SHP77 (cell line): ENCODE measurements around the gene ST8SIA4.

Source experiments
- DNase-seq, 2 experiments: peaks; one replicate each; lab custom pipeline; 2025; lab: John Stamatoyannopoulos, UW

Gene ST8SIA4

DNA sequence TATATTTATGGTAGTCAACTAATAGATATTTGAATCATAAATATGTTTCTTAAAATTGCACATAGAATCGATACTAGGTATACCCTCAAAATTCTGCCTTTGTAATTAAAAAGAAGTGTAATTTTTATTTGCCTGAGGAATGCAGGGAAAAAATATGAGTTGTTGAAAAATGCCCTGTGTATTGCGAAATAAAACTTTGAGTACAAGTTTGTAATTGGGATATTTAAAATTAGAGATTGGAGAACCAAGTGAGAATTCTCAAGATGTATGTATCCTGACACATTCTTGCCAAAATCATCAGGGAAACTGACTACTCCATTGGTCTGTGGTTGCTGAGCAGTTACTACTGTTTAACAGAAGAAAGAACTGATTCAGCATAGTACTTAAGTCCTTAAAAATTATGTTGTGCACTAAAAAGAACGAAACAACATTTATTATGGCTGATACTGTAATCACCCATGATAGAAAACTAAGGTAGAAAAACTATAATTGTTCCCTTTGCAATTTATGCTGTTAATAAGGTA, 36.0 kb downstream of the ST8SIA4 start:
- DNase-seq, result no peak

DNA sequence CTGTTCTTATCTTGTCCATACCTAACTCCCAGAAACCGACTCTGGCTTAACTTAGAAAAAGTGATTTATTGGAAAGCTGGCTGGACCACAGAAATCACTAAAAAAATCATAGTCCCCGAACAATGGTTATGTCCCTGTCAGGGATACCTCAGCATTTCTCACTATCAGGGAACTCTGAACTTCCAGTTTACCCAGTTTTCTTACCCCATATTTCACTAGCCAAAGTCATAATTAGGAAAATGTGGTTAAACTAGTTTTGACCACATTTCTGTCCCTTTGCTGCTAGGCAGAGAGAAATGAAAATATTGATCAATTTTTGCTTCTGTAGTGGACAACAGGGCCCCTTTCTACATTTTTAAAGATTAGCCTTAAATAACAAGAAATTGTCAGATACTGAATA, 38.2 kb downstream of the ST8SIA4 start:
- no peak for DNase-seq

DNA sequence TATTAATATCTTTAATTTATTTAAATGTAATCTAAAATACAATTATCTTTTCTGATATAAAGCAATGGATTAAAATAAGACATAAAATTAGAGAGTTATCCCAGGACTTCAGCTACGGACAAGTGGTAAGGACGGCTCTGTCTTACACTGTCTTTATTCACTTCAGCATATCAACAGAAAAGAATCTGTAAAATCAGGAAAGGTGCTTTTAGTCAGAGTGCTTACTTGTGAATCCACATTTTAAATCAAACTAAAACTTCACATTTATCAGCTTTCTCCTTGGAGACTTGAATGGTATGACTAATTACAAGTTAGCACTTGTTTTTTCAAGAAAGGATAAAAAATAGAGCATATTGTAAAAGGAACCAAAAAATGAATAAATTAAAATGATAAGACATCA, 39.3 kb downstream of the ST8SIA4 start:
- DNase-seq, result no peak

DNA sequence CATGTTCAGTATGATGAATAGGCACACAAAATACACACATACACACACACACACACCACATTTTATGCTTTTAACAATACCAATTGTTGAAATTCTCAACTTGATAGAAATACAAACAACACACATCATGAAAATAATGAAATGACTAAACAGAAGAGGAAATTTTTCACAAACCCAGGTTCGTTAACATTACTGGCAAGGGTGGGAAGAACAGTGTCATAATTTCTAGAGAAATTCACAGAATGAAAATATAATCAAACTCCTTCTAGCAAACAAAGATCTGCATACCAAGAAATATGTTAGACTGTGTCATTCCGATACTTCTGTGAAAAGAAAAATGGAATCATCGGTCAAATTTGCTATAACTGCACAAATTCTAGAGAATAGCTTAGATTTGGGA, 41.9 kb downstream of the ST8SIA4 start:
- no peak for DNase-seq

DNA sequence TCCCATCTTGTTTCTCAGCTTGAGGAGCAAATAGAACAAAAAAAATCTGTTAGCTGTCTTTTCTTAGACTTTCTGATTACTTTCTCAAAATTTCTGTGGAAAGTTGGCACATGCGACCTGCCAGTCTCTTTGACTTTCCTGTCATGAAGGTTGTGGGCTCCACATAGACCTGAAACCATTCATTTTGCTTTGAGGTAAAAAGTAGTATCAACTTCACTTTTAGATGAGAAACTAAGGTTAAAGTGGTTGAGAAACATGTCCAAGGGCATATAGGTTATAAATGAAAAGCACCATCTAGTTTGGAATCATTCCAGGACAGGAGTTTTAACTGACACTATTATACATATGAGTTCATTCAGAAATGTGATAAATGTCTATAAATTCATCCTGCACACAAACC, 42.7 kb downstream of the ST8SIA4 start:
- DNase-seq, result no peak

DNA sequence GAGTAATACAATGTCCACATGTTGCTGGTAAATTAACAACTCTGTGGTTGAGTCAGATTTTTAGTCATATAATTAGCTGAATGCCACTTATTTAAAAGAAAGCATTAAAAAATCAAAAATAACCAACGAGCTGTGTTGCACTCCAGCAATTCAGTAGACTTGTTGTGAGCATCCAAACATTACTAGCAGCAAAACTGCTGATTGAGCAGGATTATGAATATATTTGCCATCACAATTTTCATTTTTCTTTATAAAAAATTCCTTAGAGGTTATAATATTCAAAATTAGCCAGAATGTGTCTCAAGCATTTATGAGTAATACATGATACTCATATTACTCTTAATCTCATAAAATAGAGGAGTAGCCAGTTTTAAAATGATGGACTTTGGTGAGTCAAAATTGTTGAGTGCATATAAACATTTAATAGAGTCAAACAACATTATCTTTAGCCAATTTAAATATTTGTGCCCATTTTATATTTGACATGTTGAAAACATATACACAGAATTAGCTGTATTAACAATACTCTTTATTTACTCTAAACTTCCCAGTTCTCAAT, 44.0 kb downstream of the ST8SIA4 start:
- DNase-seq, result no peak

DNA sequence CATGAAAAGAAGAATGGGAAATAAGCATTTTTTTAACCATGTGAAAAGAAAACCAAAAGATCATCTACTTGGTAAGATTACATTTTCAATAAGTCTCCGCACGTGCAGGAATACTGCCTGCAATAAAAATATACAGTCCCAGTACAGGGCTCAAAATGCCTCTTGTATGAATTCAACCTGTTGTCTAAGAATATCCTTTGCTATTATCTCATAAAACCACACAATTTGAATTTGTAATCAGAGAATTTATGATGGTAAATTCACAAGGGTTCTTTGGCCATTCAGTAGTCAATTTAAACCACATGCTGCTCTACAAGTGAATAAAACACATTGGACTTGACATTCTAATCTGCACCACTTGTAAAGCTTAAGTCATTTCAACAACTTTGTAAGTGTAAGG, 46.6 kb downstream of the ST8SIA4 start:
- DNase-seq, result no peak

DNA sequence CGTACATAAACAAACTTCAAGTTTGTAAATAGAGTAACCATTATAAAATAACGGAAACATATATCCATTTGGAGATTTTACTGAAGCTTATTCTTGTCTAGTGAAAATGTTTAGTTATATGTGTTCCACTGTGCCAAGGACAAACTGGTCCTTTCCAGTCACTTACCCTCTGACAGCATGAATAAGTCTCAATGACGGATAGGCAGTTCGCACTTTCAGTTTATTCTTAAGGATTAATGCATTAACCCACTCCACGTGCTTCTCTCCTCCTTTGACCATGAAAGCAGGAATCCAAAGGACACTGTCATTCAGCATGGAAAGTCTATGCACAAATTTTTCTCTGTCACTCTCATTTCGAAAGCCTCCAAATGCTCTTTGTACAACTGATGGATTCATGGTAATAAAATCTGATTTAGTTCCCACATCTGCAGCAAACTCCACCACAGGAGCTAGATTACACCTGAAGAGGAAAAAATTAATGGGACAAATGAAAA, 47.1 kb downstream of the ST8SIA4 start:
- DNase-seq, result no peak

DNA sequence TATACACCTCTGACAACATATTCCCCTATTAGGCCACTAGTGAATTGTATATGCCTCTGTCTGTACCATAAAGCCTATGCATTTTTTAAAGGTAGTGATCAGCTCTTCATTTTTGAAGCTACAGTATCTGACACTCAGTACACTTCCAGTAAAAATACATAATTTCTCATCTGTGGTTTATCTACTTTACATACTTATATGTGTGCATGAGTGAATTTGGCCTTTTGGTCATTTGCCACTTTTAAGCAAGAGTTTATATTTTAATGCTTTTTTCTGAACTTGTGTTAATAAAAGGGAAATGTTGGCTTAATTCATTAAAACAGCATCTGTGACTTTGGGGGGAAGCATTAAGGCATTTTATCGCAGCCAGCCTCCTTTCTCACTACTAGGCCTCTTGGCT, 47.8 kb downstream of the ST8SIA4 start:
- DNase-seq, result no peak

DNA sequence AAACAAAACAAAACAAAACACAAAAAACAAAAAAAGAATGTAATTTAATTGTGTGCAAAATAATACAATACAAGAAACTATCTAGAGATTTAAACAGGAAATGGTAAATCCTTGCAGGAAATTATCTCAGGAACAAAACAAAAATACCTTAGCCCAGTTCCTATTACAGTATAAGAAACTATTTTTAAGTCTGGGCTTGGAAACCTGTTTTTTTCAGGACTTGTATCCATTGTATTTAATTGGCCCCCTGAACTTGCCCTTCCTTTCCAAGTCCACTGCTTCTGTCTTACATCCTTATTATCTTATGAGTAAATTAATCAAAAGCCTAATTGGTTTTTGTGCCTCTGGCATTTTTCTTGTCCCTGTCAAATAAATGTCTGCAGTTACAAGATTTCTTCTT, 48.5 kb downstream of the ST8SIA4 start:
- DNase-seq, result no peak

DNA sequence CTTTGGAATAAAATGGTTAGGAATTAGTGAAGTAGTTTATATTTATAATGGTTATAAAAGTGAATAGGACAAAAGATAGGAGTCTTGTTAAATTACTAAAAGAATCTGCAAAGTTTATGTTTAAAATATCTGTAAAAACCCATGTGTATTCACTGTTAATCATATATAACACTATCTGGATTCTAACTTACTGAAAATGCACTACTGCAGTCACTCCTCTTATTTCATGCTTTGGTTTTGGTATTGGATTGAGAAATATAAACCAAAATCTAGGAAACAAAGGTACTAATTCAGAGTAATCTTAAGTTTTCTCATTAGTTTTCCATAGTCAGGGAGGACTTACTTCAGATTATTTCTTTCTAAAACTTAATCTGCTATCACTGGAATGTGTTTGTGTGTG, 49.5 kb downstream of the ST8SIA4 start:
- DNase-seq, result no peak

DNA sequence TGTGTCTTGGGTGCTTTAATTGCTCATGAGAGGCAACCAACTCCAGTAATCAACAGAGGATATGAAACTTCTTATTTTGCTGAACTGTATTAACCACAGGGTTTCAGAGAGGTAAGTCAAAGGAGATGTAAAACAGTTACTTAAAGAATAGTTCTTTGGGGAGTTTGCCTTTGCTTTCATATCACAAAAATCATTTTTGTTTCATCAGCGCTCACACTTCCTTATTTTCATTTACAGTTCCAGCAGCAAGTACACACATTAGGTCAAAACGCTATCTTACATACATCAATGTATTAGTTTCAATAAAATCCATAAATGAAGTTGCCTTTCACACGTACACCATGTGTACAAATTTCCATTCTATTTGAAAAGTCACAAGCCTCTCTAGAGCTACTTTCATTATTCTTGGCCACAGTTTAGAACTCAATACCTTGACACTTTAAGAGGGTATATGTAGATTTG, 50.1 kb downstream of the ST8SIA4 start:
- no peak for DNase-seq

DNA sequence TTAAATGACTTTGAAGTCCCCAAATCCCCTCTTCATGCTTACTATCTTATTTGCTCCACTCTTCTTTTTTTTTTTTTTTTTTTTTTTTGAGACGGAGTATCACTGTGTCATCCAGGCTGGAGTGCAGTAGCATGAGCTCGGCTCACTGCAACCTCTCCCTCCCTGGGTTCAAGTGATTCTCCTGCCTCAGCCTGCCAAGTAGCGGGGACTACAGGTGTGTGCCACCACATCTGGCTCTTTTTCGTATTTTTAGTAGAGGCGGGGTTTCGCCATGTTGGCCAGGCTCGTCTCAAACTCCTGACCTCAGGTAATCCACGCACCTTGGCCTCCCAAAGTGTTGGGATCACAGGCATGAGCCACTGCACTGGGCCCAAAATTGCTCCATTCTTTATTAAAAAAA, 51.0 kb downstream of the ST8SIA4 start:
- no peak for DNase-seq

DNA sequence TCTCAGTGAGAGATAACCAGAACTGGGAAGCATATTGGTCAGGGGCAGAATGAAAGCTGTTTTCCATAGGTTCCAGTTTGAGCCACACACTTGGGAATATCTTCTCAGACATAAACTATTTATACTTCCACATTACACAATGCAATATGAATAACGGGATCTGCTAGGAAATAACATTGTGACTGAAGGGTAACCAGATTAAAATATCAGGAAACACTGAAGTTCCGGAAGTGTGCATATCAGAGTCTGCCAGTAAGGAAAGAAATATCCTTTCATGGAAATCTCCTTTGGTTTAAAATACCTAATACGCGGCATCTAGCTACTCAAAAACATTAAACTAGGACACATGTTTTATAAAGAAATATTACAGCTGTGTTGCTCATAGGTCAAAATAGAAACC, 56.3 kb downstream of the ST8SIA4 start:
- no peak for DNase-seq

DNA sequence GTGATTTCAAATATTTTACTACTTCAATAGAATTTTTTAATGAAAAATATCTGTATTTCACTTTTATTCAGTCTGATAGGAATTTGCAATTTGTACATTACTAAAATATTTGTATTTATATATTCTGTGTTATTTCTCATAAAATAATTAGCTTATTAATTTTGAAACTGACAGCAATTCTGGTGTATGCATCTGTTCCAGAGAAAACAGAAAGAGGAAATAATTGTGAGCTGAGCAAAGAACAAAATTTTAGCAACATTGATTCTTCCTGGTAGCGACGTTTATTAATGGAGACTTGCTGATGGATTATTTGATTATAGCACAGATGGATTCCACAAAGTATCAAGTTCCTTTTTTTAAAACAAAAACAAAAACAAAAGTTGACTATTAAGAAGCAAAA, 61.0 kb downstream of the ST8SIA4 start:
- no peak for DNase-seq

DNA sequence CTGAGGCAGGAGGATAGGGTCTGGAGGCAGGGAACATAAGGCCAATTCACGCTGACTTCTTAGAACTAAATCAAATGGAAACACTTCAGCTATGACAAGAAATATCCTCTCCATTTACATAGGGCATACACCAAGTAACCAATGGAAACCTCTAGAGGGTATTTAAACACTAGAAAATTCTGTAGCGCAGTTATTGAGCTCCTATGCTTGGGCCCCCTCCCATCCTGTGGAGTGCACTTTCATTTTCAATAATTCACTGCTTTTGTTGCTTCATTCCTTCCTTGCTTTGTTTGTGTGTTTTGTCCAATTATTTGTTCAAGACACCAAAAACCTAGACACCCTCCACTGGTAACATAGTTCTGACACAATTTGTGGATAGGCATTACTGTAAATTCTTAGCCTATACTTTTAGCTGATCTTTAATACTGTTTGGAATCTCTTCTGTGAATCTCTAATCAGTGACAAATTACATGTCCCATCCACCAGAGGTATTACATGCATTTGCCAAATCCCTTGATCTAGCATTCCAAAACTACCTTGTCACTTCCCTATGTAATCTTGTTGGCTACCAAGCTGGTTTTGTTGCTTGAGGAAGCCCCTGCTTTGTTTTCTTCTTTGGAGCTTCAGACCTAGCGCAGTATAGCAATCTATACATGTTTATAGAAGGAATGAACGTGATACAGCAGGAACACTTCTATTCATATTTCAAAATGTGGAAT, 61.6 kb downstream of the ST8SIA4 start:
- no peak for DNase-seq

DNA sequence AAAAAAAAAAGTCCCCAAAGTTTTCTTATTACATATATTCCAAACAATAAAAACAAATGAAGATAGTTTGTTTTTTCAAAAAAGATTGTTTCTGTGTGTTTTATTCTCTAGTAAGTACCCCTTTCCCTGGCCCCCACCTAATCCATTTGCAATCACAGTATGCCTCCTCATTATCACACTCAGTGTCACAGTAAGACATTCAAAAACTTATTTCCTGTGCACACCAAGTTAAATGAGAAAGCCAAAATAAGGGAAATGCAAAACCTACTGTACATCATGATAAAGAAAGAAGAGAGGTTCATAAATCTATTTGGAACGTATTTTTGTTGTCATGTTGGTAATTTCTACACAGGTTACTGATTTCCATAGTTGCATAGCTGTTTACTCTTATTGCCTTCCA, 62.3 kb downstream of the ST8SIA4 start:
- no peak for DNase-seq

DNA sequence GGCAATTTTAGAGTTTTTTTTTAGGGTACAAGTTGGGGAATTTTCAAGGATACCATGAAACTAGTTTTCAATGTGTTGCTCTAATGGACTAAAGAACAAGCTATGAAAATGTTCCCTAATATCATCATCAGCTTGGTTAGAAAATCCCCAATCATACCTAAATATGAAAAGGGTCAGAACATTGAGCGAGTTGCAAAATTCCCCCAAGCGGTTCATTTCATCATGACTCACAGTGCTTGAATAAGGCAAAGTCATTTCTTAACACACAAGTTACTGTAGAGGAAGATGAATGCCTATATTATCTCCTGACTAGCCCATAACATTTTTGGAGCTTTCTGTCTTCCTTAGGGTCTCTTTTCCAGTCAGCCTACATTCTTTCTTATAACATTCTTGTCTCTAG, 62.7 kb downstream of the ST8SIA4 start:
- no peak for DNase-seq

DNA sequence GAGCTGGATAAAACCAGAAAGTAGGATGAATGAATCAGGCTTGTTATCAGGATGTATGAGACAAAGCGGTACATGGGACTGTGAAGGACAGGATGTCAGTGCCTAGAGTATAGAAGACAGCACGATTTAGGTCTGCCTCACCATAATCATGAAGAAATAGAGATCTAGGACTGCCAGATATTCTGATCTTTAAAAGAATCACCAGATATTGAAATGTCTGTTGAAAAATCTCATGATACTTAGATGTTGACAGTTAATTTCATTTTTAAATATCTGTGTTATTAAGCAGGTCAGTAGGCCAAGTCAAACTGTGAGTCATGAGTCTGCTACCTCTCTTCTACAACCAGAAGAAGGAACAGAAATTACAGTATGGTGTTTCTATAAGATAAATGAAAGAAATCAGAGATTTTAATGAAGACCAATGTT, 65.0 kb downstream of the ST8SIA4 start:
- DNase-seq, result no peak

DNA sequence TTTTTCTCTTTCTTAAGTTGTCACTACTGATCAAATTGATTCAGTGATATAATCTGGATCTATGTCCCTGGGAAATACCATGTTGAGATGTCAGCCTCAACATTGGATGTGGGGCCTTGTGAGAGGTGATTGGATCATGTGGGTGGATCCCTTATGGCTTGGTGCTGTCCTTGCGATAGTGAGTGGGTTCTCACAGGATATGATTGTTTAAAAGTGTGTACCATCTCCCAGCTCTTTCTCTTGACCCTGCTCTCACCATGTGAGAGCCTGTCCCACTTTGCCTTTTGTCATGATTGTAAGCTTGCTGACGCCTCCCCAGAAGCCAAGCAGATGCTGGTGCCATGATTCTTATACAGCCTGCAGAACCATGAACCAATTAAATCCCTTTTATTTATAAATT, 68.6 kb downstream of the ST8SIA4 start:
- DNase-seq, result no peak

DNA sequence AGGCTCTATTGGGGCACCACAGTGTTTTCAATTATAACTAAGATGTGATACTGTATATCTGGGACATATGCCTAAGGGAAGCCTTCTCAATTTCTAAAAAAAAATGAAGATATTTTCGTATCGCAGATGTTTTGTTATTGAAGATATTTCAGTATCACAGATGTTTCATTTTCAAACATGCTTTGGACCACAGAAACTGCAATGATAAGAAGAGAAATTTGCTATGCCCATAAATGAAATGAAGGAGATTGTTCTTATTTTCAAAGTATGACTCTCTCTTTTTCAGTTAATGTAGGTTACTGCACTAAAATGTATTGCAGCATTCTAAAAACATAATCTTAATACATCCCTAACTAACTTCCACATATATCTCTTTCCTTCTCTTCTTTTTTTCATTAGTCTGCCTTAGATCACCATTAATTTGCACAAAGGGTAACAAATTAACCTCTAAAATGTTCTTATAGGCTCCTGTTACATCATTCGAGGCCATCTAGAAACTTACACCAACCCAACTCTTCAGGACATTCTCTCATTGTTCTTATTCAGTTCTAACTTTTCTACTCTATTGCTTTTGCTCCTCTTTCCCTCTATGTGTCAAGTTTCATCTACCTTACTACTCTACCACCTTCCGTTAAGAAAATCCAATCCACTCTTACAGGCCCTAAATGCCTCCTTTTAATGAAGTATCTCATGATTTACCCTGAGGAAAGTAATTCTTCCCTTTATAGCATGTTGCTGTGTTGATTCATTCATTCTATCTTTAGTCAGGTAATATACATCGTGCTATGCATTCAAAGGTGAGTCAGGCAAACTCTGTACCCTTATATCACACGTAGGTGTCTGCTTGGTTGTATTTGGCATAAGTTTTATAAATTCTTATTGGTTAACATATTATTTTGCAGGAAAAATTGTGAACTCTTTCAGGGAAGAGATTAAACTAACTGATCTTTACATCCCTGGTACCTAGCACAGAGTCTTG, 70.5 kb downstream of the ST8SIA4 start:
- DNase-seq, result no peak

DNA sequence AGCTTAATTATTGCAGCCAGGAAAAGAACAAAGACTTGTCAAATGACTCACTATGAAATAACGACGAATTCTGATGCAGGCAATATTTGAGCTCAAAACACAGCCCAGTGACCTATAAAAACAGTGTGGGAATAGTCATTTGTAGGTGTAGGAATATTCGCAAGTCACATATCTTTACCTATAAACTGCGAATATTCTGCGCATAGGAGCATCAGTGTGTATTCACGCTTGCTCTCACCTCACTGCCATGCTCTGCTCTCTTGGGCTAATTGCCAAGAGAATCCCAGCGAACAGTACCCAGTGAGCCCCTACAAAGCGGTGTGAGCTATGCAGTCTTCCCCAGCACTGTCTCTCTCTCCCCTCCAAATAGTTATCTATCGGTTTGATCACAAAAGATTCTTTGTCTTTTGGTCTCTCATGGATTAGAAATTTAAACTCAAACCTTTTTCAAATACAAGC, 74.2 kb downstream of the ST8SIA4 start:
- peak in 1 of 2 experiments; percentile 15 for DNase-seq
